K562 (cell line): ENCODE results near the gene TRAP1. TPM values are rescaled to one million over a fixed set of nuclear protein-coding genes. Genes with fewer than 3 reads are reported as not detected.

Experiments used
- ATAC-seq: fragments of 200-7000 bp; cut with Tn5 transposase; 3 replicates; pipeline ENCODE4 v1.9.1; 2020; ENCODE audit warnings: moderate library complexity
- BruUV-seq: library from RNA; stranded (reverse); fragments of 400-500 nt; replicated peaks from 2 replicates; lab custom pipeline; 2021; lab: Mats Ljungman, UMichigan
- CTCF ChIA-PET: fragments of 300-600 bp; formaldehyde crosslinking; extraction: SDS; loops from one replicate; lab custom pipeline; 2021; ENCODE audit warnings: low intra/inter-chr PET ratio; lab: Yijun Ruan, JAX
- POLR2A ChIA-PET: fragments of 300-600, 350-650 bp; sonication (Branson Sonifier 250); formaldehyde crosslinking; extraction: SDS; loops from one replicate; lab custom pipeline; 2021; ENCODE audit warnings: antibody characterized with exemption, inconsistent platforms; lab: Yijun Ruan, JAX
- DNase-seq, 4 experiments: peaks; one replicate each; pipeline versions ENCODE4 v3.0.0 to v3.0.0-alpha.2; 2011 to 2018; ENCODE audit warnings: low spot score in 3 of 4, mixed read lengths in 3 of 4; ENCODE audit errors: extremely low read depth in 1 of 4
- FAIRE-seq: peaks from 2 replicates; lab custom pipeline; 2011; peaks lifted over from hg19 to GRCh38; lab: Jason Lieb, UNC
- H2AFZ ChIP-seq: 2 replicates; pipeline ENCODE4 v1.6.0; 2011; ENCODE audit warnings: low read depth, low read length, control low read depth, inconsistent platforms
- H3K27ac ChIP-seq: fragments of 200-600 bp; 3 replicates; pipeline ENCODE4 v1.8.0; 2011; ENCODE audit warnings: low read depth, mild to moderate bottlenecking, control low read depth, inconsistent platforms, low read length, moderate library complexity, mixed read lengths; ENCODE audit errors: extremely low read depth
- H3K27me3 ChIP-seq, 2 experiments: fragments of 300-600 bp in 1 of 2; 2 replicates in 1 of 2; 3 replicates in 1 of 2; pipeline versions ENCODE4 v1.6.0 to v1.8.0; 2011; ENCODE audit warnings: inconsistent platforms in 2 of 2, low read length in 2 of 2, mild to moderate bottlenecking in 1 of 2, mixed read lengths in 1 of 2, moderate library complexity in 1 of 2; ENCODE audit not compliant: control insufficient read depth in 2 of 2, insufficient read depth in 2 of 2
- H3K36me3 ChIP-seq: fragments of 300-600 bp; 3 replicates; pipeline ENCODE4 v1.8.0; 2011; ENCODE audit warnings: mild to moderate bottlenecking, low read length, inconsistent platforms; ENCODE audit not compliant: control insufficient read depth, insufficient read depth
- H3K4me1 ChIP-seq, 2 experiments: fragments of 200-600 bp in 1 of 2; replicated peaks in 1 of 2; 2 replicates in 1 of 2; 3 replicates in 1 of 2; pipeline versions ENCODE4 v1.5.1 to v1.8.0; 2011; ENCODE audit warnings: inconsistent platforms in 2 of 2, low read length in 2 of 2, mild to moderate bottlenecking in 1 of 2, mixed read lengths in 1 of 2, moderate library complexity in 1 of 2; ENCODE audit not compliant: control insufficient read depth in 2 of 2, insufficient read depth in 2 of 2
- H3K4me2 ChIP-seq: 2 replicates; pipeline ENCODE4 v1.6.1; 2011; ENCODE audit warnings: low read length, control low read depth, inconsistent platforms, mixed read lengths; ENCODE audit not compliant: insufficient read depth
- H3K4me3 ChIP-seq: fragments of 200-600 bp; sonication (generic), shearing (Covaris generic); 2 replicates; pipeline ENCODE4 v1.5.1; 2016; ENCODE audit warnings: control low read depth, inconsistent platforms
- H3K79me2 ChIP-seq: fragments of 200-600 bp; 3 replicates; pipeline ENCODE4 v1.8.0; 2011; ENCODE audit warnings: low read length, inconsistent platforms; ENCODE audit not compliant: control insufficient read depth, insufficient read depth
- H3K9ac ChIP-seq, 2 experiments: 2 replicates each; pipeline versions ENCODE4 v1.6.0 to v1.6.1; 2011; ENCODE audit warnings: low read depth in 2 of 2, low read length in 2 of 2, control low read depth in 1 of 2, inconsistent platforms in 1 of 2, mild to moderate bottlenecking in 1 of 2, mixed read lengths in 1 of 2; ENCODE audit not compliant: insufficient read depth in 1 of 2
- H3K9me1 ChIP-seq: one replicate; pipeline ENCODE4 v1.6.0; 2011; ENCODE audit warnings: inconsistent platforms, mild to moderate bottlenecking, low read length, moderate library complexity; ENCODE audit not compliant: control insufficient read depth, insufficient read depth
- H3K9me3 ChIP-seq: replicated peaks from 2 replicates; pipeline ENCODE4 v1.5.1; 2011; ENCODE audit warnings: low read depth, low read length, inconsistent platforms; ENCODE audit not compliant: control insufficient read depth, insufficient read depth
- H4K20me1 ChIP-seq: replicated peaks from 2 replicates; pipeline ENCODE4 v1.6.1; 2011; ENCODE audit warnings: low read length, inconsistent platforms, mixed read lengths; ENCODE audit not compliant: control insufficient read depth, insufficient read depth
- CHD7 ChIP-seq: fragments of 200-600 bp; sonication (generic); IDR thresholded peaks from one replicate; pipeline ENCODE4 v1.6.1; 2012; ENCODE audit warnings: mild to moderate bottlenecking, low read depth, low read length, inconsistent platforms
- EHMT2 ChIP-seq: fragments of 450-650 bp; IDR thresholded peaks from 2 replicates; pipeline ENCODE4 v1.6.1; 2018; ENCODE audit warnings: antibody characterized with exemption
- HINFP ChIP-seq: fragments of 450-650 bp; conservative IDR thresholded peaks from 2 replicates; pipeline ENCODE4 v1.6.1; 2016; ENCODE audit warnings: missing genetic modification characterization, low read depth, mild to moderate bottlenecking, control low read depth, missing compliant biosample characterization
- MYNN ChIP-seq, 2 experiments: sonication (generic); formaldehyde crosslinking in 1 of 2; IDR thresholded peaks; 2 replicates each; pipeline versions ENCODE4 v1.5.0 to v1.6.1; 2016 to 2020; ENCODE audit warnings: antibody characterized with exemption in 1 of 2, missing genetic modification reagents in 1 of 2
- NCOA6 ChIP-seq: fragments of 450-650 bp; IDR thresholded peaks from 2 replicates; pipeline ENCODE4 v1.6.1; 2017; ENCODE audit warnings: mild to moderate bottlenecking
- RBM34 ChIP-seq: fragments of 200-400 bp; formaldehyde crosslinking; IDR thresholded peaks from 2 replicates; pipeline ENCODE4 v1.6.1; 2018; ENCODE audit warnings: low read length, borderline replicate concordance; ENCODE audit not compliant: insufficient read depth
- ZBTB5 ChIP-seq: fragments of 450-650 bp; IDR thresholded peaks from 2 replicates; pipeline ENCODE4 v1.6.1; 2017; ENCODE audit warnings: antibody characterized with exemption
- ZNF644 ChIP-seq: fragments of 200-800 bp; sonication (Bioruptor generic); IDR thresholded peaks from 2 replicates; pipeline ENCODE4 v1.6.1; 2016; ENCODE audit warnings: low read depth, missing genetic modification characterization, missing compliant biosample characterization
- WGBS: fragments of 100-300 bp; shearing (Covaris generic); methylation state at CpG from one replicate; pipeline ENCODE4 v1.1.6; 2016; ENCODE audit warnings: low coverage, mixed read lengths; ENCODE audit not compliant: insufficient coverage; ENCODE audit errors: missing lambda C conversion rate; 5-methylcytosine and 5-hydroxymethylcytosine counted together
- in situ Hi-C: fragments of 300-500 bp; cut with MboI; formaldehyde crosslinking; loops from 4 replicates; pipeline ENCODE4 v1.15.0; 2018; ENCODE audit warnings: inconsistent platforms, mixed read lengths
- intact Hi-C: fragments of 100-400 bp; cut with micrococcal nuclease; formaldehyde crosslinking; loops from 2 replicates; pipeline ENCODE4 v1.14.2; 2022
- polyA plus RNA-seq, 8 experiments: library from polyadenylated mRNA; depleted of rRNA in 4 of 8; stranded (reverse) in 5 of 8; unstranded in 3 of 8; fragments of >200 nt; fragmentation: Nextera tagmentation in 2 of 8; fragmentation: Illumina TruSeq in 1 of 8; extraction: Ambion mirVana in 2 of 8; extraction: Trizol in 1 of 8; gene quantifications; 2 replicates each; pipeline versions ENCODE4 v1.2.1 to v1.2.3, GENCODE V29; 2011 to 2014; ENCODE audit warnings: inconsistent platforms in 1 of 8, missing spikeins in 1 of 8
- total RNA-seq, 7 experiments: library from RNA; depleted of rRNA in 6 of 7; stranded (reverse); fragments of >200 nt in 6 of 7; fragmentation: Illumina TruSeq in 2 of 7; extraction: Trizol in 2 of 7; gene quantifications; 2 replicates each; pipeline versions ENCODE4 v1.2.1 to v1.2.3, GENCODE V29; 2011 to 2021; ENCODE audit warnings: low replicate concordance in 1 of 7

The TRAP1 gene
- total and polyA plus RNA-seq, 9 of the 15 experiments (the other 6 are each of a cell fraction or from before 2014, with no cell fraction given), result 19.1 to 436 (median 301) TPM

GRCh38 chr16:3736116-3736515 is 18.8 kb upstream of the TRAP1 start:
- BruUV-seq, result no TSS peak
- Histone ChIP-seq H2AFZ (no peak overlapping the region), H3K4me3 (no peak overlapping the region), H3K4me1 (peaks cover 0 to 6% of the 10 kb centered on the region in 2 experiments; a peak in 1 of 5 replicates), H3K9me1 (peaks cover 3% of the 10 kb centered on the region), H3K79me2 (no peaks in the 10 kb centered on the region), H3K9ac (no peak overlapping the region), H3K9me3 (no peaks in the 10 kb centered on the region), H3K27ac (no peak overlapping the region), H3K27me3 (no peaks in the 10 kb centered on the region), H4K20me1 (no peaks in the 10 kb centered on the region), H3K36me3 (peaks cover 75% of the 10 kb centered on the region; the same call in 2 of the 3 replicates), H3K4me2 (no peak overlapping the region)
- WGBS, result 95% methylated on average over 4 of the region's 6 CpGs
- ChIA-PET CTCF (no interaction called here), POLR2A (no interaction called here)
- no peak for DNase-seq
- in situ Hi-C loops, result no loop called here
- FAIRE-seq, result no peak
- intact Hi-C loops, result no loop called here
- no peak for ATAC-seq
- TF ChIP-seq MYNN (IDR thresholded peaks at IDR 0.05) (no peak), MYNN (CRISPR knock-in tag; IDR thresholded peaks at IDR 0.05) (no peak), EHMT2 (no peak), HINFP (tag) (no peak), ZNF644 (tag) (no peak), RBM34 (no peak), CHD7 (no peak), NCOA6 (no peak), ZBTB5 (no peak)
